Aorta (tissue), 5 donors: ENCODE results near the gene TDRD12. TPM values are rescaled to one million over a fixed set of nuclear protein-coding genes. Genes with fewer than 3 reads are reported as not detected.
"Not testable (repeated sequence)": the region's sequence is repeated elsewhere in the genome, so short reads cannot be mapped to it uniquely, and the experiment has no call there.

Source experiments
- ATAC-seq: fragments of 200-7000 bp; cut with Tn5 transposase; one replicate; pipeline ENCODE4 v1.9.1; 2022; ENCODE audit warnings: moderate library complexity; ENCODE audit not compliant: low FRiP score
- DNase-seq, 2 donors: peaks; one replicate each; pipeline ENCODE4 v3.0.0-alpha.2; 2020
- H3K27ac ChIP-seq, 2 donors: one replicate each; pipeline ENCODE4 v1.5.1; 2013; ENCODE audit warnings: low read length in 2 of 2, mild to moderate bottlenecking in 2 of 2, moderate library complexity in 2 of 2, control low read depth in 1 of 2, inconsistent platforms in 1 of 2, low read depth in 1 of 2
- H3K27me3 ChIP-seq, 2 donors: one replicate each; pipeline ENCODE4 v1.6.1; 2013; ENCODE audit warnings: control low read depth in 1 of 2, low read length in 1 of 2, mild to moderate bottlenecking in 1 of 2, moderate library complexity in 1 of 2; ENCODE audit not compliant: insufficient read depth in 2 of 2, control insufficient read depth in 1 of 2
- H3K36me3 ChIP-seq, 2 donors: one replicate each; pipeline ENCODE4 v1.6.1; 2013; ENCODE audit warnings: control low read depth in 1 of 2, low read length in 1 of 2, mild to moderate bottlenecking in 1 of 2; ENCODE audit not compliant: insufficient read depth in 2 of 2, control insufficient read depth in 1 of 2
- H3K4me1 ChIP-seq, 2 donors: one replicate each; pipeline ENCODE4 v1.6.1; 2013; ENCODE audit warnings: low read length in 2 of 2, control low read depth in 1 of 2, mild to moderate bottlenecking in 1 of 2, moderate library complexity in 1 of 2; ENCODE audit not compliant: insufficient read depth in 2 of 2, control insufficient read depth in 1 of 2
- H3K4me3 ChIP-seq, 2 donors: one replicate each; pipeline ENCODE4 v1.5.1; 2013; ENCODE audit warnings: low read length in 2 of 2, control low read depth in 1 of 2, mild to moderate bottlenecking in 1 of 2
- H3K9me3 ChIP-seq: one replicate; pipeline ENCODE4 v1.6.1; 2013; ENCODE audit warnings: mild to moderate bottlenecking, low read length; ENCODE audit not compliant: control insufficient read depth
- WGBS, 2 donors: extraction: QIAGEN DNeasy Blood & Tissue Kit; methylation state at CpG; one replicate each; pipeline ENCODE4 v1.1.7; 2013; 5-methylcytosine and 5-hydroxymethylcytosine counted together
- intact Hi-C, 2 donors: fragments of 100-400 bp; cut with DNase I; formaldehyde crosslinking; loops; one replicate each; pipeline versions ENCODE4 v1.14.2 to v1.15.0; 2022
- polyA plus RNA-seq, 2 donors: library from polyadenylated mRNA; stranded (reverse); fragments of 200-250 nt; gene quantifications; one replicate each; pipeline ENCODE4 v1.2.3, GENCODE V29; 2013
- total RNA-seq, 2 donors: library from RNA; stranded (reverse); fragmentation: NEBNext Ultra II Directional; extraction: Animal tissue kit (Norgen Biotek cat#: 25700); gene quantifications; one replicate each; pipeline ENCODE4 v1.2.1, GENCODE V29; 2021
- donor health status: healthy with polysubstance abuse.
- donor health status: Bipolar disorder and iron deficiency.
- donor health status: DM: no; HTN: no; CAD: no.
- donor health status: DM: no; HTN: no; CAD: no.
- donor health status: DM: yes; HTN: yes; CAD: no.

TDRD12 gene
- total and polyA plus RNA-seq, 4 donors, result 0.03 to 0.18 TPM; not detected in 2

- 91 to 93% methylated on average over 3 of the region's 3 CpGs for WGBS, 2 donors
- intact Hi-C loops, result not testable (repeated sequence)
Measured at GRCh38 chr19:32696771-32697170, 22.8 kb upstream of the TDRD12 start.

GRCh38 chr19:32700129-32700528 lies 19.4 kb upstream of the TDRD12 start:
- H3K4me3 ChIP-seq, H3K27me3 ChIP-seq, DNase-seq, H3K4me1 ChIP-seq, intact Hi-C loops, H3K36me3 ChIP-seq, H3K9me3 ChIP-seq, ATAC-seq, H3K27ac ChIP-seq: not testable (repeated sequence)
- WGBS, 2 donors, result 95 to 97% methylated on average over 7 of the region's 7 CpGs

More at GRCh38 chr19:32696771-32697170, 22.8 kb upstream of the TDRD12 start:
- not testable (repeated sequence) for DNase-seq, ATAC-seq, H3K4me1 ChIP-seq, H3K27me3 ChIP-seq, H3K27ac ChIP-seq, H3K36me3 ChIP-seq, H3K9me3 ChIP-seq, H3K4me3 ChIP-seq

DNA sequence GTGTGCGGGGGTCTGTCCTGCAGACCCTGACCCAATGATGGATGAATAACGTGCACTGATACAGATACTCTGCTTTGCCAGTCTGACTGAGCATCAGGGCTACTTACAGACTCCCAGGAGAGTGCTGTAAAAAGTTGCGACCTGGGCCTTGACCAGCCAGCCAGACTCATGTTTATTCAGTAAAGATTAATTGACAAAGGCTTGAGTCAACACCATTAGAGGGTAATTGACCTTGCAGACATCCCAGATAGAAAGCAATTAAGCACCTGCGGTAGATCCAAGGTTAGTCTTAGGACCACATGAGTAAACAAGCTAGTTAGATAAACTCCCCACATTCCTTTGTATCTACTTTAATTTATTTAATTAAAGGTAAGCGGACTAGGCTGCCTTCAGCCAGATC lies 17.6 kb upstream of the TDRD12 start:
- 43 to 52% methylated on average over 5 of the region's 5 CpGs for WGBS, 2 donors
- no peak for DNase-seq
- Histone ChIP-seq H3K27me3 (no peaks in the 10 kb centered on the region), H3K9me3 (peaks cover 1% of the 10 kb centered on the region), H3K4me3 (no peak overlapping the region), H3K4me1 (no peaks in the 10 kb centered on the region), H3K36me3 (no peaks in the 10 kb centered on the region), H3K27ac (no peak overlapping the region)
- no peak for ATAC-seq
- intact Hi-C loops, result no loop called here

- intact Hi-C loops, ATAC-seq: not testable (repeated sequence)
Measured at GRCh38 chr19:32704006-32704405, 15.6 kb upstream of the TDRD12 start.

GRCh38 chr19:32708457-32708856 lies 11.1 kb upstream of the TDRD12 start:
- no peaks in the 10 kb centered on the region for H3K4me1 ChIP-seq
- H3K9me3 ChIP-seq, result no peaks in the 10 kb centered on the region
- no peak overlapping the region for H3K4me3 ChIP-seq
- H3K36me3 ChIP-seq, result no peaks in the 10 kb centered on the region
- 89 to 90% methylated on average over 3 of the region's 3 CpGs for WGBS, 2 donors
- intact Hi-C loops, result no loop called here
- ATAC-seq, result no peak
- H3K27ac ChIP-seq, result no peak overlapping the region
- H3K27me3 ChIP-seq, result no peaks in the 10 kb centered on the region
- no peak for DNase-seq

More at GRCh38 chr19:32704006-32704405, 15.6 kb upstream of the TDRD12 start:
- H3K27me3 ChIP-seq, H3K27ac ChIP-seq, DNase-seq, H3K4me1 ChIP-seq, H3K9me3 ChIP-seq, H3K4me3 ChIP-seq, H3K36me3 ChIP-seq: not testable (repeated sequence)
- 100% methylated on average over 2 of the region's 2 CpGs for WGBS, 2 donors

- DNase-seq (no peak), ATAC-seq (no peak)
- no peaks in the 10 kb centered on the region for H3K4me1 ChIP-seq
- no peak overlapping the region for H3K4me3 ChIP-seq
- peaks cover 0 to 2% of the 10 kb centered on the region in 2 donors for H3K36me3 ChIP-seq
- no peak overlapping the region for H3K27ac ChIP-seq
- H3K27me3 ChIP-seq, result no peaks in the 10 kb centered on the region
- WGBS, 2 donors, result 92 to 93% methylated on average over 5 of the region's 5 CpGs
- no peaks in the 10 kb centered on the region for H3K9me3 ChIP-seq
- intact Hi-C loops, result no loop called here
Measured at GRCh38 chr19:32709032-32709431, 10.5 kb upstream of the TDRD12 start.

DNA sequence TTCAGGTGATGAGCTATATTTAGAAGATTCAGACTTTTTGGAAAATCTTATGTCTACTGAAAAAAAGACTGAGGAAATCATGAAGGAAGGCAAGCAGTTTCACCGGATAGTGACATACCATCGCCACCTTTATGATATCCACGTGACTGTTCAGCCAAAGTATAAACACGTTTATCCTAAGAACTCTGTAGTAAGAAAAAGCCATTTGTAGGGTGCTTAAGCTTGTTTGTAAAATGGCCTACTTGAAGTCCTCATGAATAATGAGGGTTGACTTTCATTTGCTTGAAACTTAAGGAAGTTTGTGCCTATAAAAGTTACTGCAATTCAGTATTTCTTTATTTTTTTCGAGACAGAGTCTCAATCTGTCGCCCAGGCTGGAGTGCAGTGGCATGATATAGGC lies 7.8 kb upstream of the TDRD12 start:
- Histone ChIP-seq H3K4me1 (no peaks in the 10 kb centered on the region), H3K4me3 (no peak overlapping the region), H3K9me3 (no peaks in the 10 kb centered on the region), H3K27ac (no peak overlapping the region), H3K27me3 (no peaks in the 10 kb centered on the region), H3K36me3 (peaks cover 2 to 3% of the 10 kb centered on the region in 2 donors)
- whole genome bisulfite sequencing, 2 donors, result 92 to 93% methylated on average over 6 of the region's 6 CpGs
- DNase-seq, result no peak
- ATAC-seq, result no peak
- intact Hi-C loops, result no loop called here

GRCh38 chr19:32716203-32716602 lies 3.4 kb upstream of the TDRD12 start:
- H3K9me3 ChIP-seq, H3K36me3 ChIP-seq, H3K27ac ChIP-seq, ATAC-seq, H3K4me3 ChIP-seq, intact Hi-C loops, H3K4me1 ChIP-seq, H3K27me3 ChIP-seq, DNase-seq: not testable (repeated sequence)
- 97 to 99% methylated on average over 7 of the region's 7 CpGs for WGBS, 2 donors

- H3K4me3 ChIP-seq, result no peak overlapping the region
- H3K27ac ChIP-seq, result no peak overlapping the region
- intact Hi-C loops, result no loop called here
- H3K4me1 ChIP-seq, result no peaks in the 10 kb centered on the region
- WGBS, 2 donors, result 45 to 50% methylated on average over 5 of the region's 5 CpGs
- peaks cover 2 to 3% of the 10 kb centered on the region in 2 donors for H3K36me3 ChIP-seq
- no peaks in the 10 kb centered on the region for H3K9me3 ChIP-seq
- no peak for DNase-seq
- H3K27me3 ChIP-seq, result no peaks in the 10 kb centered on the region
- ATAC-seq, result no peak
Measured at GRCh38 chr19:32717496-32717895, 2.1 kb upstream of the TDRD12 start.
